ENCODE data around the gene PERCC1.

The PERCC1 gene

GRCh38 chr16:1442697-1443096 is 11.8 kb downstream of the PERCC1 start:
- no peak for TF ChIP-seq CTCF (IDR thresholded peaks at IDR 0.05; ENCODE audit: control extremely low read depth, extremely low read depth, low read depth, missing control alignments)
- ChIA-PET CTCF (interaction anchor here (3.2 kb wide), 1 partner anchor 13 kb away, joined by 9 read pairs; no protein-coding TSS in a partner anchor), POLR2A (no interaction called here)
- no peak for DNase-seq (ENCODE audit: extremely low spot score)

- CTCF ChIA-PET = interaction anchor here (3.2 kb wide), 1 partner anchor 14 kb away, joined by 9 read pairs; no protein-coding TSS in a partner anchor
These were observed 12.6 kb downstream of the PERCC1 start for GRCh38 chr16:1443403-1443973.

GRCh38 chr16:1443980-1444729 is 13.3 kb downstream of the PERCC1 start, which contains the start of gene CCDC154:
TSS of gene CCDC154 (minus strand) at chr16:1444556. CDS start at chr16:1444322, 234 bp downstream.
- DNase-seq (ENCODE audit: extremely low spot score) = no peak
- ChIA-PET CTCF (interaction anchor here (3.2 kb wide), 1 partner anchor 15 kb away, joined by 9 read pairs; no protein-coding TSS in a partner anchor), POLR2A (no interaction called here)
- TF ChIP-seq CTCF (IDR thresholded peaks at IDR 0.05; ENCODE audit: control extremely low read depth, extremely low read depth, low read depth, missing control alignments) = no peak

More at GRCh38 chr16:1443403-1443973, 12.6 kb downstream of the PERCC1 start:
- POLR2A ChIA-PET = no interaction called here
- no peak for TF ChIP-seq CTCF (IDR thresholded peaks at IDR 0.05; ENCODE audit: control extremely low read depth, extremely low read depth, low read depth, missing control alignments)
- DNase-seq (ENCODE audit: extremely low spot score) = no peak

- POLR2A ChIA-PET = no interaction called here
- CTCF ChIA-PET = no interaction called here
These were observed 14.0 kb downstream of the PERCC1 start for GRCh38 chr16:1444730-1445517.

GRCh38 chr16:1445518-1446203 is 14.8 kb downstream of the PERCC1 start:
- DNase-seq (ENCODE audit: extremely low spot score) = no peak
- no peak for TF ChIP-seq CTCF (IDR thresholded peaks at IDR 0.05; ENCODE audit: control extremely low read depth, extremely low read depth, low read depth, missing control alignments)
- ChIA-PET CTCF (interaction anchor here (1.4 kb wide), 1 partner anchor 12 kb away, joined by 3 read pairs; no protein-coding TSS in a partner anchor), POLR2A (no interaction called here)

More at GRCh38 chr16:1444730-1445517, 14.0 kb downstream of the PERCC1 start:
- no peak for DNase-seq (ENCODE audit: extremely low spot score)
- no peak for TF ChIP-seq CTCF (IDR thresholded peaks at IDR 0.05; ENCODE audit: control extremely low read depth, extremely low read depth, low read depth, missing control alignments)

All from GM10248 (cell line).